AG10803 (cell line): ENCODE data around the gene A3GALT2.
A peak's percentile ranks its signal among the peaks of the same experiment; 100 is the strongest.

Experiments
- DNase-seq: peaks from one replicate; pipeline ENCODE4 v3.0.0; 2010; ENCODE audit warnings: low read depth
- H3K4me3 ChIP-seq: 2 replicates; pipeline ENCODE4 v1.5.1; 2011; ENCODE audit warnings: mild to moderate bottlenecking, low read length, control low read depth
- CTCF ChIP-seq: conservative IDR thresholded peaks from 2 replicates; pipeline ENCODE4 v1.5.1; 2011; ENCODE audit warnings: mild to moderate bottlenecking, low read length, control low read depth, inconsistent platforms

A3GALT2 gene

GRCh38 chr1:33328817-33329216 is 7.9 kb upstream of the A3GALT2 start:
- H3K4me3 ChIP-seq, result no peak overlapping the region
- no peak for DNase-seq
- TF ChIP-seq CTCF, result no peak

GRCh38 chr1:33327587-33328325 is 6.9 kb upstream of the A3GALT2 start:
- H3K4me3 ChIP-seq, result no peak overlapping the region
- DNase-seq, result peak; percentile 99
- peak; percentile 30 for TF ChIP-seq CTCF

- no peak for DNase-seq
- no peak for TF ChIP-seq CTCF
- H3K4me3 ChIP-seq, result no peak overlapping the region
These were observed 5.9 kb upstream of the A3GALT2 start for GRCh38 chr1:33326785-33327184.

- no peak for DNase-seq
- no peak overlapping the region for H3K4me3 ChIP-seq
- no peak for TF ChIP-seq CTCF
These were observed 4.0 kb upstream of the A3GALT2 start for GRCh38 chr1:33324677-33325575.

- no peak for TF ChIP-seq CTCF
- no peak for DNase-seq
- H3K4me3 ChIP-seq, result no peak overlapping the region
These were observed 3.0 kb upstream of the A3GALT2 start for GRCh38 chr1:33323663-33324477.

DNA sequence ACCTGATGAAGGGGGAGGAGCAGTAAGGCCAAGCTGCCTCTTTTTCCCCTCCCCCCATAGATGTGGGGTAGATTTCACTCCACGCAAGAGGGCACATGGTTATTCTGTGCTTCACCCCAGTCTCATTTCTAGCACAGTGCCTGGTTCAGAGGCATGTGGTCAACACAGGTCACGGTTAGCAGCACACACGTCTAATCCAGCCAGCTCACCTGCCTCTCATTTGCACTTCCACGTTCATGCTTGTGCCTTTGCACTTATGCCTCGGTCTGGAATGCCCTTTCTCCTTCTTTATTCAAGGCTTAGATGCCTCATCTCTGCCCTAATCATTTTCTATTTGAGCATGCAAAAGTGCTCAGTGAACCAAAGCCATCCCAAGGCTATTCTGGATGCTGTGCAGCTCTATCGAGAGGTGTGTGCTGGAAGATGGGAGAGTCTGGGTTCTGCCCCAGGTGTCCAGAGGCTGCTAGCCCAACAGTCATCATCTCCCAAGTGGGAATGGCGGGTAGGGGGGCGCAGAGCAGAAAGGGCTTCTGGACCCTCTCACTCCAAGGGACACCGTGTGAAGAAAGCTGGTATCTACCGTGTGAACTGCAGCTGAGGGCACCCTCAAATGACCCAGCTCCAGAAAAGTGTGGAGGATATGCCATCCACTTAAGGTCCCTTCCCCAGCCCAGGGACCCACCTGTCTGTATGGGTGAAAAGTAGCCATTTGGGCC is 2.1 kb upstream of the A3GALT2 start:
- no peak overlapping the region for H3K4me3 ChIP-seq
- no peak for TF ChIP-seq CTCF
- no peak for DNase-seq
